ENCODE measurements around the gene ZAP70.

Gene ZAP70

GRCh38 chr2:97698530-97698929, 14.8 kb upstream of the ZAP70 start:
- no peak overlapping the region for H3K4me3 ChIP-seq (replicated peaks; ENCODE audit: low read depth, low read length)
- no peak for DNase-seq (ENCODE audit: extremely low read depth, low read depth)
- TF ChIP-seq CTCF (IDR thresholded peaks at IDR 0.05; ENCODE audit: low read depth, low read length, missing control alignments): no peak

DNA sequence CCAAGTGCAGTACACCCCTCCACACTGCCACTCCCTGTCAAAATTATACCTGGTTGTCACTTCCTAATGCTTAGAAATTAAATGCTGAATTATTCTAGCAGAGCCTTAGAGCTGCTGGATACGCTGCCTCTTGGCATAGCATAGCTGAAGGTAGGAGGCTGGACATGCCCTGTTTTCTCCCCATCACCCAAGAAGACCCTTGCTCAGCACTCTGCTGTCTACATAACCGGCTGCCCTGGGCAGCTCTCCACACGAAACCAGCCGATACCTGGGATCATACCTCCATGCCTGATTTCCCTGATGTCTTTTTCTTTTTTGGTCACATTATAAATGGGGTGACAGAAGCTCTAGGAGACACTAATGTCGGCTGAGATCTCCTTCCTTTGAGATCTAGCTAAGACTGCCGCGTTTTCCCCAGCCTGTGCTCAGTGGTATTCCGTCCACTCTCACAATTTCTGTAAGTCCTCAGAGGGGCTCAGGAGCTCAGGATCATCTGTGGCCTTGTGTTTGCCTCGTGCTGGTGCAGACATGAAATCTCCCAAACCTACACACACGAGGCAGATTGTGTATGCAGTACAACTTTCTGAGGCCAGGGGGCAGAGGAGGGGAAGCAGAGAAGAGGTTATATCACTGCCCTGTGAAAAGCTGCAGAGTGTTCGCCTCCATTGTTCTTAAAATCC, 13.5 kb upstream of the ZAP70 start:
- peak; percentile 76 for TF ChIP-seq CTCF (IDR thresholded peaks at IDR 0.05; ENCODE audit: low read depth, low read length, missing control alignments)
- H3K4me3 ChIP-seq (replicated peaks; ENCODE audit: low read depth, low read length): no peak overlapping the region
- peak; percentile 44 for DNase-seq (ENCODE audit: extremely low read depth, low read depth)

DNA sequence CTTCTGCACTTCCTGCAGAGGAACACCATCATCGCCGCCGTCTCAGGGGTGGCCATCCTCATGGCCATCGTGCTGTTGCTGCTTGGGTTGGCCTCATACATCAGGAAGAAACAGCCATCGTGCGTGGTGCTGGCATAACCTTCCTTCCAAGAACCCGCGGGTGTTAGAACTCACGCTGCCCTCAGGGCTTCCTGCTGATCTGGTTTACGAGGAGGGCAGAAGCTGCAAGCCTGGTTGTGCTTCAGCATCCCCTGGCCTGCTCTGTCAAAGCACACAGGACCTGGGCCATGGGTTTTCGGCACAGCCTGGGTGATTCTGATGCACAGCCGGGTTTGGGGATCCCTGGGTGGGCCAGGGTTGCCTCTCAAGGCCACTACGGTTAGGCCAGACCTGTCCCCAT, 12.2 kb upstream of the ZAP70 start:
- TF ChIP-seq CTCF (IDR thresholded peaks at IDR 0.05; ENCODE audit: low read depth, low read length, missing control alignments): no peak
- no peak for DNase-seq (ENCODE audit: extremely low read depth, low read depth)
- H3K4me3 ChIP-seq (replicated peaks; ENCODE audit: low read depth, low read length): no peak overlapping the region

- DNase-seq (ENCODE audit: extremely low read depth, low read depth): no peak
- TF ChIP-seq CTCF (IDR thresholded peaks at IDR 0.05; ENCODE audit: low read depth, low read length, missing control alignments): no peak
- no peak overlapping the region for H3K4me3 ChIP-seq (replicated peaks; ENCODE audit: low read depth, low read length)
Measured at GRCh38 chr2:97701851-97702465, 11.4 kb upstream of the ZAP70 start.

DNA sequence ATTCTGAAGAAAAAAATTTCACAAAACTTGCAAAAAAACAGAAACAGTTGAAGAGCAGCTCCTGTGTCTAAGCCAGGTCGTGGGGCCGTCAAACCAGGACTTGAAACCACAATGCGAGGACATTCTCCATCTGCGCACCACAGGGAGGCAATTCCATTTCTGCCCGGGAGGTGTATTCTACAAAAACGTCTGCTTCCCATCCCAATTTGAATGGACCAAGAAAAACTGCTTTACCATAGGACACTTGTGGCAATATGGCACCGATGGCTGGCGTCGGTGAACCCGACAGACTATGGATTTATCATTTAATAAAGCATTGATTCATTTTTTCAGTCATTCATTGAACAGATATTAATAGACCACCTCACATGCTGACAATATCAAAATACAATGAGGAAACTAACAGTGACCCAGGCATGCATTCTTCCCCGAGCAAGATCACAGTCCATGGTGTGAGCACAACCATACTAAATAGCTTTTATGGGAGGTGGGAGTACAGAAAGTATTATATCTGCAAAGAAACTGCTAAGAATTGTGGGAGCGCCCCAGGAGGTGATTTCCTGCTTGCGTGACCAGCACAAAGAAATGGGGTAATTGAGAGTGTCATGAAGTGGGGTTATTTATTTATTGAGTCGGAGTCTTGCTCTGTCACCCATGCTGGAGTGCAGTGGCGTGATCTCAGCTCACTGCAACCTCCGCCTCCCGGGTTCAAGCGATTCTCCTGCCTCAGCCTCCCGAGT, 10.5 kb upstream of the ZAP70 start:
- no peak overlapping the region for H3K4me3 ChIP-seq (replicated peaks; ENCODE audit: low read depth, low read length)
- DNase-seq (ENCODE audit: extremely low read depth, low read depth): no peak
- no peak for TF ChIP-seq CTCF (IDR thresholded peaks at IDR 0.05; ENCODE audit: low read depth, low read length, missing control alignments)

DNA sequence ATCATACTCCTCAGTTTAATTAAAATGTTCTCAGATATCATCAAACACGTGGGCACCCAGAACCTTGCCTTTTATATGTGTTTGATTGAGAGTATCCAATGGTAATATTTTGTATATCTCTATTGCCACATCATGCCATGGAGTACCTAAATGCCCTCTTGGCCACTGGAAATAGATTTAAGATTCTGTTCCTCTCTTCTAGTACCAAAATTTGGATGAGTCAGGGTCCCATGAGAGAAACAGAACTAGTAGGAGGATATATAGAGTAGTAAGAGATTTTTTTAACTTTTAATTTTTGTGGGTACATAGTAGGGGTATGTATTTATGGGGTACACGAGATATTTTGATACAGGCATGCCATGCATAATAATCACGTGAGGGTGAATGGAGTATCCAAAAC, 9.6 kb upstream of the ZAP70 start:
- DNase-seq (ENCODE audit: extremely low read depth, low read depth): no peak

More for the DNA sequence above, 9.6 kb upstream of the ZAP70 start:
- TF ChIP-seq CTCF (IDR thresholded peaks at IDR 0.05; ENCODE audit: low read depth, low read length, missing control alignments): no peak
- H3K4me3 ChIP-seq (replicated peaks; ENCODE audit: low read depth, low read length): no peak overlapping the region
